ENCODE data around the gene MROH2B. TPM values are rescaled to one million over a fixed set of nuclear protein-coding genes. Genes with fewer than 3 reads are reported as not detected.

MROH2B gene
- polyA plus RNA-seq (ENCODE audit: insufficient read length in 3 of 3) = under 1 TPM in 2 of 3 donors, not detected in 1; 0.14 to 0.17 TPM

DNA sequence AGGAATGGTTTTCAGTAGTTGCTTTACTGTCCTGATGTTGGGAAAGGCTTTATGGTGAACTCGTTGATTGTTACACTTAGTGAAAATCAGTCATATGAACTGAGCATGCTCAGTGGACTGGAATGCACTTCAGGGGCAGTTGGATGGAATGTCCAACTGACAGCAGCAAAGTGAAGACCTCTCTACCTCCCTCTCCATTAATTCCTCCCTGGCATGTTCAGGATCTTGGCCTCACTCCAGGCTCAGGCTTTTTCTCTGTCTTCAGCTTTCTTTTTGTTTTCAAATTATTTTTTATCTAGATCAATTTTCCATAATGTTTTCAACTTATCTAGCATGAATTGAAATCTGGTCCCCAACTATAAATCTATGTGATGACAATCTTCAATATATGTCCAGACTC, at the start of gene MROH2B:
TSS of gene MROH2B (minus strand) at position 101 of the 400 bp plus-strand sequence. CDS start 490 bp downstream, outside the sequence.
- no peak for DNase-seq (ENCODE audit: low read depth in 3 of 3, low spot score in 2 of 3)

DNA sequence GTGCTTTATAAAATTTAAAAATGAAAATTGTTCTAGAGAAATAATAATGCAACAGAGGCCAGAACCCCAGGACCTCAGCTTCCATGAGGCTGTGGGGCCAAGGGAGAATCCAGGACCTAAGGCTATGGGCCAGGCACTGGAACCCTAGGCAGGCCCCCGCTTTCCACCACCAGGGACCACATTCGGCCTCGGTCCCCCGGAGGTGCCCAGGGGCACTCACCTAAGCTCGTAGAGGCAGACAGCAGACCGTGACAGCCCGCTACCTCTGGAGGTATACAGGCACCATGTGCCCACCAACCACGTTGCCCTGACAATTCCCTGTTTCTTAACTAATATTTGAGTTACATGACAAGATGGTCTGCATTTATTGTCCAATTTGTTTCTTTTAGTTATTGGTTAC, 49.5 kb upstream of the MROH2B start:
- no peak for DNase-seq (ENCODE audit: low read depth in 3 of 3, low spot score in 2 of 3)

DNA sequence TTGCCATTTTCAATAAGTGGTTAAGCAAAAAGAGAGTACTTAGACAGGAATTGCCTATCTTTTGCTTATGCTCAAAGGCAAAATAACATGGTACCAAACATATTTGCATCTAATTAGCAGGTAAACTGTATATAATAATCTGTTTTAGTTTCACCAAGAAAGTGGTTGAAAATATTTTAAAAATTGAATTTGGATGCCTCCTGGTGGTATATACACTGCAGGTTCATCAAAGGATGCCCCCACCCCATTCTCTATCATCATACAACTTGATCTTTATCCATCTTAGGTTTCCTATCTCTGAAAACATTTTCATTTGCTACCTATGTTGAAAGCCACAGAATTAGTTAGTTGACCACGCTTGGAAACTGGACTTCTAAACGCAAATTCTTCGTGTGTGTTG, 47.0 kb upstream of the MROH2B start:
- no peak for DNase-seq (ENCODE audit: low read depth in 3 of 3, low spot score in 2 of 3)

DNA sequence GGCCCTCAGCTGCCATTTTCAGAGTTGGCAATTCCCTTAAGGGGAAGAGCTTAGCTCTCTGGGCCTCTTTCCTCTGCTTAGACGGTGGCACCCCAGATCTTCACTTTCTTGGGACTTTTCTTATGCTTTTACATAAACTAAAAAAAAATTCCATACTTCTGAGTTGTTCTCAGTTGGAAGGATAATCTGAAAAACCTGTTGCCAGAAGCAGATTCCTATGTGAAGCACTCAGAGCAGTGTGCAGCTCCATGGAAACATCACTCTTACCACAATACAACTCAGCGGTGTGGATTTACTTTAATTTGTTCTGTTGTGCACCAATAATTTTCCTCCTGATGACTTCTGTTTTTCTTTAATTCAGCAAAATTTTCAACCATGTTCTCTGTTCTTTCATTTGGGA, 44.1 kb upstream of the MROH2B start:
- DNase-seq (ENCODE audit: low read depth in 3 of 3, low spot score in 2 of 3) = no peak

DNA sequence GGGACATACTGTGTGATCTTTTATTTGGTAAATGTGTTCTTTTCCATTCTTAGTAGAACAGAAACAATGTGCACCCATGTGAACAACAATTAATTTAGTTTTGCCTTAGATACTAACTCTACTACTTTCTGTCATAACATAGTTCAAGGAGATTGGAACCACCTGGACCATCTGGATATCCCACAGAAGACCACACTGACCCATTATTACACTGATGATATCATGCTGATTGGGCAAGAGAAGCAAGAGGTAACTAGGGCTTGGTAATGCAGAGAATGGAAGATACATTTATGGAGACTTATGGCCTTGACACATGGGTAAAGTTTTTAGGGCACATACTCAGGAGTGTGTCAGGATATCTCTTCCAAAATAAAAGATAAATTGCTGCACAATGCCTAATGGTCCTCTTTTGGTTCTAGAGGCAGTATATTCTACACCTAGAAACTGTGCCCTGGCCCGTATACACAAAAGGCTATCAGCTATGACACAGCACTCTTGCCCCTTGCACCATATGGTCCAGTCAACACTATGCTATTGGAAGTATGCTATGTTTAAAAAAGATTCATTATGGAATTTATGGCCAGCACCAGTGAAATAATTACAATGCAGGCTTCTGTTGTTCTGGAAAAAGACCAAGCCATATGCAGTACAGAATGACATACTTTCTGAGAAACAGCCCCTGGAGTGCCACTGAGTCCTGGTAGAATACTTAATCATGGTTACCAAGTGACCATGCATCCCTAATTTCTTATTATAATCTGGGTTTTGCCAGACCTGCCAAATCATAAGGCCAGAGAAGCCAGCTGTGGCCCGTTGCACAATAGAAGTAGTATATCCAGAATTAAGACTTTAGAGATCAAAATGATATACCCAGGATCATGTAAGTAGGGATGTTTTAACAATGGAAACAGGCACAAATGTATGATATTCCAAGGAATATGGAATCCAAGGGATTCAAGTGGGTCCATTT, 41.6 kb upstream of the MROH2B start:
- DNase-seq (ENCODE audit: low read depth in 3 of 3, low spot score in 2 of 3) = no peak

DNA sequence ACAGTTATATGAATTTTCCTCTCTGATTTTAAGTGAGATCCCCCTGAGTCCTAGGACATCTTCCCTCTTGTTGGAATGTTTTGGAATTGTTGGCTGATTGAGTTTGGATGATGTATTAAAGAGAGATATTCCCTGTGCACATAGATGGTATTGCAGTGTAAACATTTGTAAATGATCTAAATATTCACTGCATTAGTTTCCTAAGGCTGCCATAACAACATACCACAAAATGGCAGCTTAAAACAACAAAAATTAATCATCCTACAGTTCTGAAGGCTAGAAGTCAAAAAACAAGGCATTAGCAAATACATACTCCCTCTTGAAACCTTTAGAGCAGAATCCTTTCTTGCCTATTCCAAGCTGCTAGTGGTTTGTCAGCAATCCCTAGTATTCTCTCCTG, 38.0 kb upstream of the MROH2B start:
- DNase-seq (ENCODE audit: low read depth in 3 of 3, low spot score in 2 of 3) = no peak

DNA sequence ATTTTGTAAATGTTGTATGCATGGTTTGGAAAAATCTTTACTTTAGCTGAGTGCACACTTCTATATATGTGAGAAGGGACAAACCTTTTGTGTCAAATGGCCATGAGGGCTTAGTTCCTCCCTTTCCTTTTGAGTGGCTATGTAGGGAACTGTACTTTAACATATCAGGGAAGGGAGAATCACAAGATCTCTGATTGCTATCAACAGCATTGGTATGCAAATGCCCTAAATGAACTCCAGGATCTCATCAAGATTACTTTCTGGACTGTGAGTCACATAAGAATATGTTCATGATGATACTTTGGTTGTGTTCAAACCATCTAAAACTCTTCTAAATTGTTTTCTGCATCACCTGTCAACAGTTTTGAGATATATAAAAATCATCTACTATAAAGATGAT, 31.2 kb upstream of the MROH2B start:
- no peak for DNase-seq (ENCODE audit: low read depth in 3 of 3, low spot score in 2 of 3)

DNA sequence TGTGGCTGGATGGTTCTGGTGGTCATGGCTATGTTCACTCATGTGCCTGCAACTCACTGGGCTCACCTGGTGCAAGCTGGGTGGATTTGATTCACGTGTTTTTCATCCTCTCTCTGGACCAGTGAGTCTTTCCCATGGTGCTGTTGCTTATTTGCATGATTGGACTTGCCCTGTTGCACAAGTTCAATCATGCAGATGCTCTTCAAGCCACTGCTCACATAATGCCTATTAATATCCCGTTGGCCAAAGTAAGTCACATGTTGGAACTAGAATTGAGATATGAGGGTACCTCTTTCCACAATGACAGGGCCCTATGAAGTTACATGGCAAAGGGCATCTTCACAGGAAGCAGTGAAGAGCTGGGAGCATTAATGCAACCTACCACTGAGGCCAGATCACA, 26.5 kb upstream of the MROH2B start:
- no peak for DNase-seq (ENCODE audit: low read depth in 3 of 3, low spot score in 2 of 3)

DNA sequence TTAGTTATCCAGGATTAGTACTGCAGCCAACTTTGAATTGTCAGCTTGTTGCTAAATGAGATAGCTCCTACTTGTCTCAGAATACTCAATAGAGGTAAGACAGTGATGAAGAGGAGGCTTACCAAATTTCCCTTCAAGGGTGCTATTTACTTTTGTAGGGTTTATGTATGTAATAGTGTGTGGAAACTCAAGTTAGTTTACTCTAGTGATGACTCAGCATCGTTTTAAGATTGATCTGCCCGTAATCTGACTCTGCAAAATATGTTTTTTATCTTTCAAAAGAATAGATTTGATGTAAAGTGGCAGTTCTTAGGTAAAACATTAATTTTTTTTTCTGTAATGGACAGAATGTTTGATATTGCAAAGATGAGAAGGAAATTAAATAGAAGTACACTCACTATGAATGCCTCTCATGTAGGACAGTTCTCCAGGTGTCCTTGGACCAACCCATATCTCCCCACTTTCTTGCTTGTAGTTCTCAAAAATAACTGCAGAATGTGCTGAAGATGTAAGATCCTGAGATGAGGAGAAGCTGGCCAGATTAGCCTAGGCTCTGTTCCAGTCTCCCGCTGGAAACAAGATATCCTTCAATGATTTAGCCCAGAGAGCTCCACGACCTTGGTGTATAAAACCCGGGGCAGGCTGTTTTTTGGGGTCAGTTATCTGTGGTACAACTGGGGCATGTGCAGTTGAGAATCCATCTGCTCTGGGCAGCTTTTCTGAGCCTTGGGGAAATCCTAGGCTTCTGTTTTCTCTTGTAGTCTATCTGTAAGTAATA, 24.4 kb upstream of the MROH2B start:
- no peak for DNase-seq (ENCODE audit: low read depth in 3 of 3, low spot score in 2 of 3)

DNA sequence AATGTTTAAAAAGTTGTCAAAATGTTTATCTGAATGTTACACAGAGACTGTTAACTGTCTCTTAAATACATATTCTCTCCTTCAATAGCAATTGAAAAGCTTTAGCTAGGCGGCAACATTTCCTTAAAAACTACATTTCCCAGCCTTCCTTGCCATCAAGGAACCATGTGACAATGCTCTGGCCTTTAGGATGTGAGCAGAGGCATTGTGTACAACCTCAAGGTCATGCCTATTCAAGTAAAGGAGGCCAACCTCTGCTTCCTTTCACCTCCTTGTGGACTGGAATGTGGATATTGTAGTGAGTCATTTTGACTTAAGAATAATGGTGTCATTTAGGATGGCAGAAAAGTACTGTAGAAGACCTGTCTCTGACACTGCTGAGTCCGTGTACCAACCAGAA, 23.7 kb upstream of the MROH2B start:
- no peak for DNase-seq (ENCODE audit: low read depth in 3 of 3, low spot score in 2 of 3)

DNA sequence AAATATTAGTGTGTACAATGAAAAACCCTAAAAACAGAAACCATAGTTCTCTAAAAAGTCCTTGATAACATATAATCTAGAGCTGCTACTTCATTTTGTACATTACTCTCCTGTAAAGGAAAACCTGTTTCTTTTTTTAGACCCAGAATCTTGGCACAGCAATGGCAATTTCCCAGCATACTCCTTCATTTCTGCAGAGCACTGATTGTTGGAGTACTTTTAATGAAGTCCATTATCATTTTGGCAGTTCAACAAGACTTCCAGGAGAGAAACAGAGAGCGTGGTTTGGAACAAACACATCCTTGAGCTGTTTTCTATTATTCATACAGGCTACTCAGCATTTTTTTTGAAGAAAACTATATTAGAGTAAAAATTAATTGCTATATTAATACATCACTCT, 22.7 kb upstream of the MROH2B start:
- DNase-seq (ENCODE audit: low read depth in 3 of 3, low spot score in 2 of 3) = no peak

DNA sequence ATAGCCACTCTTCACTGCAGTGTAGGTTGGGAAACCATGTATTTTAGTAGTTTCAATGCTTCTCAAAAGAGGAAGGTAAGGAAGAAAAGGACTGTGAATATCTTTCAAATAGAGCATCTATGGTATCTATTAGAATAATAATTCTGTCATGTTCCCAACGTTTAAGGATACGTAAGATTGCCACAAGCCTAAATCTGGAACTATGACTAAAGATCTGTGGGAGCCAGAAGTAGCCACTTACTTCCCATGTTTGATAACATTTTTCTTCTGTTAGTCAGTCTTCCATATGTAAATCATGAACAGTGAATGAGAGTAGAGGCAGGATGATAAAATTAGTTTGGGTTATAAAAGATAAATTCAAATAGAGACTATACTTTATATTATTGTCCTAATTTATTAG, 16.3 kb upstream of the MROH2B start:
- DNase-seq (ENCODE audit: low read depth in 3 of 3, low spot score in 2 of 3) = no peak

DNA sequence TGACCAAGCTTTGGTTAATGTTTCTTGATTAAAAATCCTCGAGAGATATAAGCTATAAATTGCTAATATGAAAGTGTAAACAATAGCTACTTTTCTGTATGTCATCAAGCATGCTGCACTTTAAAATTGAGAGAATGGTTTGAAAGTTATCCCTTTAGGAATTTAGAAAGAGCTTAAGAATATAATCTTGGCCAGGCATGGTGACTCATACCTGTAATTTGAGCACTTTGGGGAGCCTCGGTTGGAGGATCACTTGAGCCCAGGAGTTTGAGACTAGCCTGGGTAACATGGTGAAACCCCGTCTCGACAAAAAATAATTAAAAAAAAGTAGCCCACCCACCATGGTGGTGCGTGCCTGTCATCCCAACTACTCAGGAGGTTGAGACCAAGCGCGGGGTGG, 12.2 kb upstream of the MROH2B start:
- no peak for DNase-seq (ENCODE audit: low read depth in 3 of 3, low spot score in 2 of 3)

DNA sequence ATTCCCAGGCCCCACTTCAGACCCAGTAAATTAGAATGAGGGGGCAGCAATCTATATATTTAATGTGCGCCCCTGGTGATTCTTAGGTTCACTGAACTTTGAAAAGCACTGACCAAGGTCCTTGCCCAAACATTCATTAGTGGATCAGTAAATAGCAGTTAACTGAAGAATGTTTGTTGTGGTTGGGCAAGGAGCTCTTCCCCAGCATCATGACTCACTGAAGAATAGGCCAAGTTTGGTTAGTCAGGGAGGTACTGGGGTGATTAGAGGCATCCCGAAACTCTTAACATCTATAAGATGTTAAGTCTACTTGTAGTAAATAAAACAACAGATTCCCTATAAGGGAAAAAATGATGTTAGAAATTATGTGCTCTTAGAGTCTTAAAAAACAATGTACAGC, 833 bp upstream of the MROH2B start:
- no peak for DNase-seq (ENCODE audit: low read depth in 3 of 3, low spot score in 2 of 3)

DNA sequence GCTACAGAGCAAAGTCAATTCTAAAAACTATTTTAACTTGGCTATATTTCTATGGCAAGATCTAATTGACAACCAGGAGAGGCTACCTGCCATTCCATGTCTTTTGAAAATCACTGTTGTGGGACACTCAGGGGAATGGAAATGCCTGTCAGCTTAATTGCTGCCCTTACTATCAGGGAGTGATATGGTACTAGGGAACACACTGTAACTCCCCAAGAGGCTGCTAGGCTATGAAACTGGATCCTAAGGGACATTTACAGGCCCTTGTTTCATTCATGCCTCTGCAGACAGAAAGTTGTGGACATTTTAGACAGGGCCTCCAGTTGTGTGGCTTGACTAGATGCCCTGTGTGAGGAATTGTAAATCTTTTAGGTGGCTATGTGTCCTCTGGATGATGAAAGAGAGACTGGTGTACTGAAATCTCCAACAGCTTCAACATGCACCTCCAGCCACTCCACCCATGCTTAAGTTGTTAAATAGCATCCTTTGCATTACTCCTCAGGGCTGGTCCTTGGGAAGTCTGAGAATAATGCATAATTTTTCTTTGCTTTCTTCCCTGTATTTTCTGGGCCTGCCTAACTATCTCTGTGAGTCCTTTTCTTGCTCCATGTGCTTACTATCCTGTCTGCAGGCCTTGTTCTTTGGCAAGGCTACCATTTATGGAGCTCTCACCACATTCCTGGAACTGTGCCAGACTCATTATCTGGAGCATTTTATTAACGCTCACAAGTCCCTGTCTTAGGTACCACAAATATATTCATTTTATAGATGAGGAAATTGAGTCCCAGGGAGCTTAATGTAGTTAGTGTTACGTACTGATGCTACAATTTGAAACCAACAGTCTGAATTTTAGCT, 3.2 kb downstream of the MROH2B start:
- no peak for DNase-seq (ENCODE audit: low read depth in 3 of 3, low spot score in 2 of 3)

DNA sequence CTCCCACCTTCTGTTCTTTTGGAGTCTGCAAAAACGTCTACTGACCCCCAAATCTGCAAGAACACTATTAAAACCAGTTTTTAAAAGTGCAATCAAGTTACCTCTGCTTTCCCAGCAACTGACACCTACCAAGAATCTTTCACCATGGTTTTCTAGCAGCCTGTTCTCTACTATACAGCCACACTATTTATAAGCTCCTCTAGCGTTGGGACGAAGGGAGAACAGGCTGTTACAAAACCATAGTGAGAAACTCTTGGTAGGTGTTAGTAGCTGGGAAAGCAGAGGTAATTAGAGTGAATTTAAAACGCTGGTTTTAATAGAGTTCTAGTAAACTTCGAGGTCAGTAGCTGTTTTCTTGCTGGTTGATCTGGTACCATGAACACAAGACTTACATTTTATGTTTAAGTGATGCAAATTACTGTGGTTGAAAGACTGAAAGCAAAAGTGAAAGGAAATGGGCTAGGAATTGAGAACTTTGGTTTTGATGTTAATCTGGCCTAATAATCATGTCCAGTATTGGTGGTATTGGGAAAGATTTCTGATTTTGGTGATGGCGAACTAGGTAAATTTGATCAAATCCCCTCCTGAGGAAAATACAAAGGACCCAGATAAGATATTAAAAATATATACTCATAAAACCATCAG, 5.3 kb downstream of the MROH2B start:
- no peak for DNase-seq (ENCODE audit: low read depth in 3 of 3, low spot score in 2 of 3)

DNA sequence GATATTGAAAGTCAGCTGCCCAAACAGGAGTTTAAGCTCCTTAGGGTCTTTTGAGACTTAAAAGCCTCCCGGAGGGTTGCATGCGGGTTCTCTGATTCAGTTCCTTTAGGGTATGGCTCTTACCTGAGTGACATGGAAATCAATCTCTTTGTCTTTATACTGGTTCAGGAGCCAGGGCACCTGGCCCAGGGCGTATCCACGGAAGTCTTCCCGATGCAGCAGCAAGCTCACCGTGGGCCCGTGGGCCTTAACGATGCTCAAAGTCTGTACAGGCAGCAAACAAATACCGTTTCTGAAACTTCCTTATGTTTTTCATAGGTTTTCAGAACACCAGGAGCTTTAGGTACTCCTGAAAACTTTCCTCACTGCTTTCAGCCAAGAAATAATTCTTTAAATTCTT, 13.2 kb downstream of the MROH2B start:
- no peak for DNase-seq (ENCODE audit: low read depth in 3 of 3, low spot score in 2 of 3)

DNA sequence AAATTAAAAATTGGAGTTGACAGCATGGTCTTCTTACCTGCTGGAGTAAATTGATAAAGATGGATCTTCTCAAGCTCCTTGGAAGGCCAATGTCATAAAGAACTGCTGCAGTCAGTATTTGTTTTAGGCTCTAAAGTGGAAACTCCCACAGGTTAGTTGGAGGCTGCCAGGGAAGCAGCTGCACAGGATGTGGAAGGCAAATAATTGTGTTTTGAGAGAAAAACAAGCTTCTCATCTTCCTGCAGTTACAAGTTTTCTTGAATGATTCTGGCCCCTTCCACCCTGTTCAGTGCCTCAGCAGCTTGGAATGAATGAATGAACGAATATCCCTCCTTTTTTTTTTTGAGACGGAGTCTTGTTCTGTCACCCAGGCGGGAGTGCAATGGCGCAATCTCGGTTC, 13.9 kb downstream of the MROH2B start:
- no peak for DNase-seq (ENCODE audit: low read depth in 3 of 3, low spot score in 2 of 3)

DNA sequence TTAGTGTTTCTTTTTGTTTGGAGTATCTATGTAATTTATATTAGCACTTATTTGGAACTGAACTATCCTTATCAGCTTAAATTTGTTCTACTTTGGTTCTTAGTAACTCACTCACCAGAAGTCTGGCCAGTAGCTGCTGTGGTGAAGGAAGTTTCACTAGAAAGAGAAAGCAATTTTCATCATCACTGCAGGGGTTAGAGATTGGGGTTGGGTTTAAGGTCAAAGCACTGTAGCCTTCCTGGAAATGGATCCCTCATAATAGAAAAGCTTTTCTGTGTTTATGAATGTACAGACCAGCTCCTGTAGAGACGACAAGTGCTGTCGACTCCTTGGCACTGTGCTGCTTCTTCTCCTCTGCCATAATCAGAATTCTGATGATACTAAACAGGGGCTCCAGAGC, 22.2 kb downstream of the MROH2B start:
- no peak for DNase-seq (ENCODE audit: low read depth in 3 of 3, low spot score in 2 of 3)

DNA sequence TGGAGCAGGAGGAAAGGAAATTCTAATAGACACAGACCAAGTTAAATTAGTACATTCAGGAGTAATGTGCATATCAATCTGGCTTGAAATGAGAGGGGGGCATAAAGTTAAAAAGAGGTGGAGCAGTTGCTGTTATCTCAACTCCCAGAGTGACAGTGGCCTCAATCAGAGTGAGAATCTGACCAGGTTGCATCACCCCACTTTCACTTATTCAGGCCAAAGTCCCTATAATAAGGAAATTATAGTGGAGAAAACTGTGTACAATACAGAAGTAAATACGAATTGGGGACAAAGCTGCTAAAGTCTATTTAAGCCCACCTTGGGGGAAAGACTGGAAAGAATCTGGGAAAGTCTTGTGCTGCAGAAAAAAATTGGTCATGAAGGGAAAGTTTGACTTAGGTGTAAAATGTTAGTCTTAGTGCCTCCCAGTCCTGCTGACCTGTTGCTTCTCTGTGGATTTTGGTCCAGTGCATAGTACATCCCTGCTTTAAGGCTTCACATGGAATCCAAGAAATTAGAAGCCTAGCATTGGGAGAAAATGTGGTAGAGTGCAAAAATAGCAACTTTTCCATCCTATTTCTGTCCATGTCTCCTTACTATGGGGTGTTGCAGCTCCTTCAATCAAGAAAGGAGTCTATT, 27.9 kb downstream of the MROH2B start:
- no peak for DNase-seq (ENCODE audit: low read depth in 3 of 3, low spot score in 2 of 3)
